IMR-90 (cell line): ENCODE results near the gene MAMDC4. TPM values are rescaled to one million over a fixed set of nuclear protein-coding genes. Genes with fewer than 3 reads are reported as not detected.
A peak's percentile ranks its signal among the peaks of the same experiment; 100 is the strongest.

ENCODE experiments used
- ATAC-seq: fragments of 200-7000 bp; cut with Tn5 transposase; 2 replicates; pipeline ENCODE4 v1.9.1; 2020; ENCODE audit warnings: low read depth, mild to moderate bottlenecking, moderate library complexity
- BruUV-seq: library from RNA; stranded (reverse); fragments of 400-500 nt; replicated peaks from 2 replicates; lab custom pipeline; 2021; lab: Mats Ljungman, UMichigan
- CTCF ChIA-PET: fragments of 300-600 bp; formaldehyde crosslinking; extraction: SDS; loops from one replicate; lab custom pipeline; 2021; ENCODE audit warnings: antibody characterized with exemption; lab: Yijun Ruan, JAX
- POLR2A ChIA-PET: fragments of 300-600 bp; sonication (Branson Sonifier 250); formaldehyde crosslinking; loops from one replicate; lab custom pipeline; 2022; ENCODE audit warnings: antibody characterized with exemption; ENCODE audit not compliant: unreplicated experiment; lab: Charles Lee
- DNase-seq: peaks from one replicate; pipeline ENCODE4 v3.0.0; 2013
- H2AFZ ChIP-seq: replicated peaks from 2 replicates; pipeline ENCODE3; 2013; ENCODE audit warnings: low read length, mild to moderate bottlenecking; ENCODE audit not compliant: poor library complexity
- H2AK5ac ChIP-seq: 2 replicates; pipeline ENCODE4 v1.6.1; 2013; ENCODE audit warnings: low read depth, low read length, inconsistent platforms
- H2AK9ac ChIP-seq: replicated peaks from 2 replicates; pipeline ENCODE3; 2013; ENCODE audit warnings: mild to moderate bottlenecking, low read depth, low read length, moderate library complexity; ENCODE audit not compliant: poor library complexity
- H2BK120ac ChIP-seq: 2 replicates; pipeline ENCODE4 v1.6.1; 2013; ENCODE audit warnings: low read depth, low read length, inconsistent platforms
- H2BK15ac ChIP-seq: 3 replicates; pipeline ENCODE4 v1.6.1; 2013; ENCODE audit warnings: low read depth, low read length, inconsistent platforms
- H2BK20ac ChIP-seq: 2 replicates; pipeline ENCODE4 v1.6.1; 2013; ENCODE audit warnings: low read depth, mild to moderate bottlenecking, inconsistent platforms, low read length, moderate library complexity
- H2BK5ac ChIP-seq: 2 replicates; pipeline ENCODE4 v1.6.1; 2013; ENCODE audit warnings: mild to moderate bottlenecking, low read depth, low read length, inconsistent platforms; ENCODE audit not compliant: poor library complexity, severe bottlenecking
- H3K14ac ChIP-seq: replicated peaks from 2 replicates; pipeline ENCODE4 v1.6.1; 2013; ENCODE audit warnings: low read depth, low read length, inconsistent platforms
- H3K18ac ChIP-seq: 2 replicates; pipeline ENCODE4 v1.6.1; 2013; ENCODE audit warnings: low read depth, low read length, control low read depth
- H3K23ac ChIP-seq: 2 replicates; pipeline ENCODE4 v1.6.1; 2013; ENCODE audit warnings: low read depth, low read length, inconsistent platforms
- H3K27ac ChIP-seq: 2 replicates; pipeline ENCODE4 v1.5.1; 2013; ENCODE audit warnings: mild to moderate bottlenecking, control low read depth, low read length; ENCODE audit not compliant: insufficient read depth
- H3K27me3 ChIP-seq: 2 replicates; pipeline ENCODE4 v1.6.1; 2013; ENCODE audit warnings: low read length; ENCODE audit not compliant: control insufficient read depth, insufficient read depth
- H3K36me3 ChIP-seq: 2 replicates; pipeline ENCODE4 v1.6.1; 2013; ENCODE audit warnings: low read length, mixed read lengths; ENCODE audit not compliant: control insufficient read depth, insufficient read depth
- H3K4ac ChIP-seq: 2 replicates; pipeline ENCODE4 v1.6.1; 2013; ENCODE audit warnings: low read depth, low read length, inconsistent platforms
- H3K4me1 ChIP-seq: 2 replicates; pipeline ENCODE4 v1.6.1; 2013; ENCODE audit warnings: low read length, mixed read lengths; ENCODE audit not compliant: control insufficient read depth, insufficient read depth
- H3K4me2 ChIP-seq: 2 replicates; pipeline ENCODE4 v1.6.1; 2013; ENCODE audit warnings: low read depth, mild to moderate bottlenecking, control low read depth, low read length, moderate library complexity
- H3K4me3 ChIP-seq: 2 replicates; pipeline ENCODE4 v1.5.1; 2013; ENCODE audit warnings: low read depth, mild to moderate bottlenecking, control low read depth, low read length, moderate library complexity; ENCODE audit not compliant: insufficient read depth
- H3K56ac ChIP-seq: 2 replicates; pipeline ENCODE4 v1.6.1; 2013; ENCODE audit warnings: low read length, inconsistent platforms; ENCODE audit not compliant: insufficient read depth; ENCODE audit errors: extremely low read depth
- H3K79me1 ChIP-seq, 2 experiments: 2 replicates each; pipeline ENCODE4 v1.6.1; 2013; ENCODE audit warnings: low read length in 2 of 2, inconsistent platforms in 1 of 2, low read depth in 1 of 2
- H3K9ac ChIP-seq: 2 replicates; pipeline ENCODE4 v1.6.1; 2013; ENCODE audit warnings: low read depth, low read length, control low read depth
- H3K9me1 ChIP-seq: 2 replicates; pipeline ENCODE4 v1.6.1; 2013; ENCODE audit warnings: low read length, inconsistent platforms; ENCODE audit not compliant: insufficient read depth
- H3K9me3 ChIP-seq: 2 replicates; pipeline ENCODE4 v1.6.1; 2013; ENCODE audit warnings: low read length; ENCODE audit not compliant: control insufficient read depth, insufficient read depth
- H4K20me1 ChIP-seq: 2 replicates; pipeline ENCODE4 v1.6.1; 2013; ENCODE audit warnings: low read length, inconsistent platforms; ENCODE audit not compliant: insufficient read depth
- H4K5ac ChIP-seq: 2 replicates; pipeline ENCODE4 v1.6.1; 2013; ENCODE audit warnings: mild to moderate bottlenecking, low read depth, low read length, control low read depth
- H4K8ac ChIP-seq, 2 experiments: 2 replicates each; pipeline ENCODE4 v1.6.1; 2013; ENCODE audit warnings: low read depth in 2 of 2, low read length in 2 of 2, control low read depth in 1 of 2, inconsistent platforms in 1 of 2
- H4K91ac ChIP-seq: 2 replicates; pipeline ENCODE4 v1.6.1; 2013; ENCODE audit warnings: low read depth, low read length, inconsistent platforms; ENCODE audit not compliant: insufficient read depth
- BHLHE40 ChIP-seq: fragments of 150-350 bp; IDR thresholded peaks from 2 replicates; pipeline ENCODE4 v1.6.1; 2016; ENCODE audit warnings: mild to moderate bottlenecking, low read depth, low read length
- CEBPB ChIP-seq: IDR thresholded peaks from 2 replicates; pipeline ENCODE4 v1.6.1; 2012; ENCODE audit warnings: low read depth, low read length, improper control_type of control experiment
- CHD1 ChIP-seq: IDR thresholded peaks from 2 replicates; pipeline ENCODE4 v1.6.1; 2012; ENCODE audit warnings: low read depth, low read length, improper control_type of control experiment
- FOS ChIP-seq: fragments of 150-350 bp; IDR thresholded peaks from 2 replicates; pipeline ENCODE4 v1.6.1; 2016; ENCODE audit warnings: low read depth, low read length
- MAFK ChIP-seq: IDR thresholded peaks from 2 replicates; pipeline ENCODE4 v1.6.1; 2012; ENCODE audit warnings: low read depth, low read length, improper control_type of control experiment
- MAZ ChIP-seq: IDR thresholded peaks from 2 replicates; pipeline ENCODE4 v1.6.1; 2012; ENCODE audit warnings: low read depth, mild to moderate bottlenecking, low read length, improper control_type of control experiment, moderate library complexity, borderline replicate concordance
- MXI1 ChIP-seq: IDR thresholded peaks from 2 replicates; pipeline ENCODE4 v1.6.1; 2012; ENCODE audit warnings: low read depth, mild to moderate bottlenecking, low read length, moderate library complexity, borderline replicate concordance
- NFE2L2 ChIP-seq: fragments of 150-350 bp; IDR thresholded peaks from 2 replicates; pipeline ENCODE4 v1.6.1; 2016; ENCODE audit warnings: low read depth, mild to moderate bottlenecking, low read length
- POLR2A ChIP-seq: IDR thresholded peaks from 2 replicates; pipeline ENCODE4 v1.6.1; 2012; ENCODE audit warnings: mild to moderate bottlenecking, low read depth, low read length
- RCOR1 ChIP-seq: IDR thresholded peaks from 2 replicates; pipeline ENCODE4 v1.6.1; 2012; ENCODE audit warnings: mild to moderate bottlenecking, low read length, improper control_type of control experiment; ENCODE audit not compliant: insufficient replicate concordance
- RFX5 ChIP-seq: IDR thresholded peaks from 2 replicates; pipeline ENCODE4 v1.8.0; 2012; ENCODE audit warnings: low read depth, mild to moderate bottlenecking, low read length, moderate library complexity
- SMC3 ChIP-seq: fragments of 150-350 bp; IDR thresholded peaks from 2 replicates; pipeline ENCODE4 v1.6.1; 2016; ENCODE audit warnings: low read depth, mild to moderate bottlenecking, antibody characterized with exemption, low read length, moderate library complexity
- USF2 ChIP-seq: fragments of 150-350 bp; IDR thresholded peaks from 2 replicates; pipeline ENCODE4 v1.6.1; 2017; ENCODE audit warnings: mild to moderate bottlenecking, antibody characterized with exemption, low read length, low read depth
- WGBS, 2 experiments: methylation state at CpG; one replicate each; pipeline versions ENCODE4 v1.1.5 to v1.1.7; 2013; ENCODE audit warnings: missing lambda C conversion rate in 2 of 2; ENCODE audit not compliant: insufficient read length in 1 of 2; ENCODE audit errors: extremely low coverage in 2 of 2; 5-methylcytosine and 5-hydroxymethylcytosine counted together
- dilution Hi-C: fragments of 300-500 bp; cut with HindIII; formaldehyde crosslinking; loops from one replicate; pipeline ENCODE4 v1.14.3; 2018; ENCODE audit warnings: low sequenced_read_pairs; ENCODE audit not compliant: unreplicated experiment
- in situ Hi-C: fragments of 300-500 bp; cut with MboI; formaldehyde crosslinking; loops from 3 replicates; pipeline ENCODE4 v1.14.3; 2019; ENCODE audit warnings: low sequenced_read_pairs, inconsistent platforms, mixed read lengths
- intact Hi-C: fragments of 100-400 bp; cut with micrococcal nuclease; formaldehyde crosslinking; loops from 2 replicates; pipeline ENCODE4 v1.10.0; 2022
- polyA plus RNA-seq, 3 experiments: library from polyadenylated mRNA; depleted of rRNA; stranded (reverse); fragments of >200 nt; gene quantifications; 2 replicates each; pipeline ENCODE4 v1.2.3, GENCODE V29; 2012; ENCODE audit warnings: low replicate concordance in 1 of 3
- total RNA-seq: library from RNA; depleted of rRNA; stranded (reverse); fragments of >200 nt; gene quantifications from 2 replicates; pipeline ENCODE4 v1.2.3, GENCODE V29; 2012

Gene MAMDC4
- total and polyA plus RNA-seq, 2 of the 4 experiments (the other 2 are of a cell fraction), result 0.18 to 3.5 TPM

- Histone ChIP-seq H3K56ac (no peak overlapping the region), H2BK120ac (no peak overlapping the region), H2BK20ac (no peak overlapping the region), H2AK9ac (no peak overlapping the region), H3K9me3 (peaks cover 10% of the 10 kb centered on the region), H4K20me1 (peaks cover 13% of the 10 kb centered on the region), H3K27ac (no peak overlapping the region), H2BK5ac (no peak overlapping the region), H3K18ac (no peak overlapping the region), H3K14ac (no peak overlapping the region), H3K23ac (no peak overlapping the region), H3K79me1 (peaks cover 16 to 37% of the 10 kb centered on the region in 2 experiments), H3K4me2 (no peak overlapping the region), H4K91ac (no peak overlapping the region), H4K8ac (no peak overlapping the region), H3K36me3 (peaks cover 13% of the 10 kb centered on the region), H3K9ac (no peak overlapping the region), H3K9me1 (peaks cover 5% of the 10 kb centered on the region), H2AK5ac (no peak overlapping the region), H2BK15ac (no peak overlapping the region), H3K4me1 (peaks cover 3% of the 10 kb centered on the region), H3K27me3 (no peaks in the 10 kb centered on the region), H2AFZ (peak overlapping the region; percentile 23), H3K4me3 (no peak overlapping the region), H4K5ac (no peak overlapping the region), H3K4ac (no peak overlapping the region)
- ATAC-seq (no peak), DNase-seq (no peak)
- WGBS, 2 experiments, result 98% methylated on average over 10 of the region's 18 CpGs; no CpG with 5 or more reads in 1 of the 2 experiments
- dilution Hi-C loops (no loop called here), intact Hi-C loops (no loop called here), in situ Hi-C loops (no loop called here)
- POLR2A ChIA-PET, result no interaction called here
- TF ChIP-seq CEBPB, result no peak
- no peak for TF ChIP-seq FOS
- TF ChIP-seq CHD1, result no peak
- TF ChIP-seq POLR2A, result no peak
- no peak for TF ChIP-seq MAFK
- TF ChIP-seq BHLHE40, result no peak
- no peak for TF ChIP-seq RFX5
- TF ChIP-seq USF2, result no peak
- TF ChIP-seq MAZ, result no peak
- no peak for TF ChIP-seq NFE2L2
- no peak for TF ChIP-seq SMC3
- no peak for TF ChIP-seq MXI1
- TF ChIP-seq RCOR1, result no peak
- CTCF ChIA-PET, result no interaction called here
- BruUV-seq, result no TSS peak
Measured at GRCh38 chr9:136867917-136868316, 15.8 kb downstream of the MAMDC4 start.
